Jurkat, Clone E6-1 (cell line): ENCODE measurements around the gene ENDOD1. TPM values are rescaled to one million over a fixed set of nuclear protein-coding genes. Genes with fewer than 3 reads are reported as not detected.
"Not testable (repeated sequence)": the region's sequence is repeated elsewhere in the genome, so short reads cannot be mapped to it uniquely, and the experiment has no call there.

Experiments
- DNase-seq: peaks from one replicate; pipeline ENCODE4 v3.0.0-alpha.2; 2011; ENCODE audit warnings: low read depth, low spot score
- H3K4me3 ChIP-seq: 2 replicates; pipeline ENCODE4 v1.5.1; 2011; ENCODE audit warnings: mild to moderate bottlenecking, low read length, control low read depth, moderate library complexity
- polyA plus RNA-seq: library from polyadenylated mRNA; unstranded; fragments of >200 nt; gene quantifications from one replicate; pipeline ENCODE4 v1.2.1, GENCODE V29; 2012; ENCODE audit warnings: missing spikeins; ENCODE audit not compliant: insufficient read length, insufficient read depth

Gene ENDOD1
- 21.2 TPM for polyA plus RNA-seq

GRCh38 chr11:95089620-95090542 is at the start of gene ENDOD1:
Gene ENDOD1, plus strand, starts transcription at chr11:95089846. Its CDS starts 82 bp downstream, at chr11:95089928.
- H3K4me3 ChIP-seq: peak within 1 kb of the TSS; percentile 66
- DNase-seq: peak; percentile 63

GRCh38 chr11:95042239-95042638 is 47.4 kb upstream of the ENDOD1 start:
- no peak overlapping the region for H3K4me3 ChIP-seq
- DNase-seq: no peak

- H3K4me3 ChIP-seq: no peak overlapping the region
- no peak for DNase-seq
Observed at GRCh38 chr11:95042906-95043305, 46.7 kb upstream of the ENDOD1 start.

- DNase-seq: no peak
- no peak overlapping the region for H3K4me3 ChIP-seq
Observed at GRCh38 chr11:95044010-95044409, 45.6 kb upstream of the ENDOD1 start.

- no peak for DNase-seq
- H3K4me3 ChIP-seq: no peak overlapping the region
Observed at GRCh38 chr11:95045812-95046211, 43.8 kb upstream of the ENDOD1 start.

- H3K4me3 ChIP-seq, DNase-seq: not testable (repeated sequence)
Observed at GRCh38 chr11:95049122-95049521, 40.5 kb upstream of the ENDOD1 start, which contains the start of gene KDM4F. Gene KDM4F, plus strand, starts transcription at chr11:95049422.

GRCh38 chr11:95050595-95051202 is 38.9 kb upstream of the ENDOD1 start:
- H3K4me3 ChIP-seq: no peak overlapping the region
- DNase-seq: no peak

GRCh38 chr11:95054356-95054755 is 35.3 kb upstream of the ENDOD1 start:
- H3K4me3 ChIP-seq: no peak overlapping the region

GRCh38 chr11:95055283-95055897 is 34.3 kb upstream of the ENDOD1 start:
- H3K4me3 ChIP-seq: no peak overlapping the region
- DNase-seq: no peak

More at GRCh38 chr11:95054356-95054755, 35.3 kb upstream of the ENDOD1 start:
- no peak for DNase-seq

- no peak overlapping the region for H3K4me3 ChIP-seq
- DNase-seq: no peak
Observed at GRCh38 chr11:95057959-95058358, 31.7 kb upstream of the ENDOD1 start.

- H3K4me3 ChIP-seq: no peak overlapping the region
- DNase-seq: no peak
Observed at GRCh38 chr11:95058621-95059020, 31.0 kb upstream of the ENDOD1 start.

- DNase-seq: no peak
Observed at GRCh38 chr11:95059046-95059445, 30.6 kb upstream of the ENDOD1 start.

GRCh38 chr11:95065336-95065735 is 24.3 kb upstream of the ENDOD1 start:
- DNase-seq: no peak
- no peak overlapping the region for H3K4me3 ChIP-seq

More at GRCh38 chr11:95059046-95059445, 30.6 kb upstream of the ENDOD1 start:
- no peak overlapping the region for H3K4me3 ChIP-seq

GRCh38 chr11:95066716-95067038 is 23.0 kb upstream of the ENDOD1 start, which contains the start of gene SRSF8:
Gene SRSF8, plus strand, starts transcription at chr11:95066919. Its CDS starts 308 bp downstream, at chr11:95067227.
- DNase-seq: no peak
- peak within 1 kb of the TSS; percentile 86 for H3K4me3 ChIP-seq

- peak overlapping the region; percentile 86 for H3K4me3 ChIP-seq
- DNase-seq: peak; percentile 50
Observed at GRCh38 chr11:95067039-95067840, 22.4 kb upstream of the ENDOD1 start.

- no peak for DNase-seq
- peak overlapping the region; percentile 86 for H3K4me3 ChIP-seq
Observed at GRCh38 chr11:95067841-95068219, 21.8 kb upstream of the ENDOD1 start.

GRCh38 chr11:95068549-95068948 is 21.1 kb upstream of the ENDOD1 start:
- peak overlapping the region; percentile 86 for H3K4me3 ChIP-seq
- DNase-seq: peak; percentile 90

GRCh38 chr11:95070471-95070870 is 19.2 kb upstream of the ENDOD1 start:
- H3K4me3 ChIP-seq: no peak overlapping the region
- DNase-seq: no peak

- H3K4me3 ChIP-seq: no peak overlapping the region
- DNase-seq: no peak
Observed at GRCh38 chr11:95072948-95073347, 16.7 kb upstream of the ENDOD1 start.
